B cell (primary cell): ENCODE data around the gene INPP5J.

Experiments
- CTCF ChIP-seq: fragments of 200-600 bp; IDR thresholded peaks from one replicate; pipeline ENCODE4 v1.8.0; 2022; ENCODE audit warnings: antibody characterized with exemption, mild to moderate bottlenecking
- EZH2 ChIP-seq: IDR thresholded peaks from 2 replicates; pipeline ENCODE4 v1.6.1; 2012; ENCODE audit warnings: borderline replicate concordance, low read depth, mild to moderate bottlenecking, moderate library complexity, low read length; ENCODE audit not compliant: insufficient read depth, poor library complexity, severe bottlenecking

- no peak for TF ChIP-seq EZH2
- no peak for TF ChIP-seq CTCF
Observed at GRCh38 chr22:31176923-31177322, 54.2 kb downstream of the INPP5J start.
